ENCODE measurements around the gene TMEM175. TPM values are rescaled to one million over a fixed set of nuclear protein-coding genes. Genes with fewer than 3 reads are reported as not detected.

Gene TMEM175
- total and polyA plus RNA-seq, 2 donors (not counting 1 experiment from before 2014, with no cell fraction given), result 44.4 to 432 TPM

GRCh38 chr4:956531-957230, 24.4 kb downstream of the TMEM175 start:
- no peaks in the 10 kb centered on the region for H3K9me3 Mint-ChIP-seq (ENCODE audit: insufficient read depth)
- H3K27me3 Mint-ChIP-seq, result no peaks in the 10 kb centered on the region
- CTCF ChIA-PET, result no interaction called here

GRCh38 chr4:957231-957580, 24.9 kb downstream of the TMEM175 start:
- H3K4me3 Mint-ChIP-seq, result no peak overlapping the region
- Histone ChIP-seq H3K9ac (ENCODE audit: low read length) (no peak overlapping the region), H4K20me1 (ENCODE audit: control insufficient read depth, insufficient read depth, low read length, poor library complexity, severe bottlenecking) (no peaks in the 10 kb centered on the region), H3K79me2 (ENCODE audit: control insufficient read depth, insufficient read depth, low read length) (no peaks in the 10 kb centered on the region), H3K4me2 (replicated peaks; ENCODE audit: low read depth, low read length, poor library complexity, severe bottlenecking) (no peak overlapping the region), H3K36me3 (replicated peaks in 1 of 2; ENCODE audit: control extremely low read depth in 1 of 2, control insufficient read depth in 1 of 2, extremely low read depth in 1 of 2, insufficient read depth in 2 of 2, low read length in 1 of 2) (peaks cover 0 to 23% of the 10 kb centered on the region in 2 experiments), H2AFZ (ENCODE audit: insufficient read depth, low read depth, low read length, poor library complexity, severe bottlenecking) (no peak overlapping the region), H3K9me3 (ENCODE audit: control extremely low read depth in 1 of 3, control insufficient read depth in 2 of 3, insufficient read depth in 1 of 3, low read length in 2 of 3) (peaks cover 0 to 5% (median 0%) of the 10 kb centered on the region in 3 donors), H3K4me1 (ENCODE audit: control insufficient read depth in 2 of 2, insufficient read depth in 2 of 2, low read length in 2 of 2) (no peaks in the 10 kb centered on the region), H3K27ac (ENCODE audit: low read length in 2 of 2) (no peak overlapping the region), H3K4me3 (ENCODE audit: control extremely low read depth in 1 of 5, extremely low read depth in 1 of 5, insufficient read depth in 1 of 5, low read depth in 2 of 5, low read length in 4 of 5) (no peak overlapping the region), H3K27me3 (replicated peaks in 1 of 4; ENCODE audit: control extremely low read depth in 1 of 4, control insufficient read depth in 3 of 4, insufficient read depth in 4 of 4, low read length in 3 of 4) (no peaks in the 10 kb centered on the region)
- DNase-seq, result no peak
- no peaks in the 10 kb centered on the region for H3K27me3 Mint-ChIP-seq
- no peaks in the 10 kb centered on the region for H3K9me3 Mint-ChIP-seq (ENCODE audit: insufficient read depth)
- no peak for ATAC-seq (ENCODE audit: low read depth)
- intact Hi-C loops (cut with micrococcal nuclease), result no loop called here
- no peak for TF ChIP-seq EZH2 (IDR thresholded peaks at IDR 0.05; ENCODE audit: borderline replicate concordance, insufficient read depth, low read depth, low read length, poor library complexity, severe bottlenecking)
- TF ChIP-seq, protein P1, sequence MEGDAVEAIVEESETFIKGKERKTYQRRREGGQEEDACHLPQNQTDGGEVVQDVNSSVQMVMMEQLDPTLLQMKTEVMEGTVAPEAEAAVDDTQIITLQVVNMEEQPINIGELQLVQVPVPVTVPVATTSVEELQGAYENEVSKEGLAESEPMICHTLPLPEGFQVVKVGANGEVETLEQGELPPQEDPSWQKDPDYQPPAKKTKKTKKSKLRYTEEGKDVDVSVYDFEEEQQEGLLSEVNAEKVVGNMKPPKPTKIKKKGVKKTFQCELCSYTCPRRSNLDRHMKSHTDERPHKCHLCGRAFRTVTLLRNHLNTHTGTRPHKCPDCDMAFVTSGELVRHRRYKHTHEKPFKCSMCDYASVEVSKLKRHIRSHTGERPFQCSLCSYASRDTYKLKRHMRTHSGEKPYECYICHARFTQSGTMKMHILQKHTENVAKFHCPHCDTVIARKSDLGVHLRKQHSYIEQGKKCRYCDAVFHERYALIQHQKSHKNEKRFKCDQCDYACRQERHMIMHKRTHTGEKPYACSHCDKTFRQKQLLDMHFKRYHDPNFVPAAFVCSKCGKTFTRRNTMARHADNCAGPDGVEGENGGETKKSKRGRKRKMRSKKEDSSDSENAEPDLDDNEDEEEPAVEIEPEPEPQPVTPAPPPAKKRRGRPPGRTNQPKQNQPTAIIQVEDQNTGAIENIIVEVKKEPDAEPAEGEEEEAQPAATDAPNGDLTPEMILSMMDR (IDR thresholded peaks at IDR 0.05), result no peak
- H3K4me1 Mint-ChIP-seq, result peaks cover 1% of the 10 kb centered on the region
- WGBS (ENCODE audit: insufficient coverage), result 87% methylated on average over 8 of the region's 8 CpGs
- H3K27ac Mint-ChIP-seq, result no peak overlapping the region
- ChIA-PET POLR2A (no interaction called here), CTCF (no interaction called here)

More at GRCh38 chr4:956531-957230, 24.4 kb downstream of the TMEM175 start:
- Mint-ChIP-seq H3K4me1 (peaks cover 1% of the 10 kb centered on the region), H3K27ac (no peak overlapping the region), H3K4me3 (no peak overlapping the region)
- ATAC-seq (ENCODE audit: low read depth) (no peak), DNase-seq (no peak)
- Histone ChIP-seq H3K27ac (ENCODE audit: low read length in 2 of 2) (no peak overlapping the region), H3K9me3 (ENCODE audit: control extremely low read depth in 1 of 3, control insufficient read depth in 2 of 3, insufficient read depth in 1 of 3, low read length in 2 of 3) (peaks cover 0 to 5% (median 0%) of the 10 kb centered on the region in 3 donors), H3K79me2 (ENCODE audit: control insufficient read depth, insufficient read depth, low read length) (no peaks in the 10 kb centered on the region), H3K9ac (ENCODE audit: low read length) (no peak overlapping the region), H3K4me3 (ENCODE audit: control extremely low read depth in 1 of 5, extremely low read depth in 1 of 5, insufficient read depth in 1 of 5, low read depth in 2 of 5, low read length in 4 of 5) (no peak overlapping the region), H4K20me1 (ENCODE audit: control insufficient read depth, insufficient read depth, low read length, poor library complexity, severe bottlenecking) (peaks cover 4% of the 10 kb centered on the region), H3K27me3 (replicated peaks in 1 of 4; ENCODE audit: control extremely low read depth in 1 of 4, control insufficient read depth in 3 of 4, insufficient read depth in 4 of 4, low read length in 3 of 4) (no peaks in the 10 kb centered on the region), H3K4me2 (replicated peaks; ENCODE audit: low read depth, low read length, poor library complexity, severe bottlenecking) (no peak overlapping the region), H3K4me1 (ENCODE audit: control insufficient read depth in 2 of 2, insufficient read depth in 2 of 2, low read length in 2 of 2) (no peaks in the 10 kb centered on the region), H3K36me3 (replicated peaks in 1 of 2; ENCODE audit: control extremely low read depth in 1 of 2, control insufficient read depth in 1 of 2, extremely low read depth in 1 of 2, insufficient read depth in 2 of 2, low read length in 1 of 2) (peaks cover 0 to 26% of the 10 kb centered on the region in 2 experiments), H2AFZ (ENCODE audit: insufficient read depth, low read depth, low read length, poor library complexity, severe bottlenecking) (no peak overlapping the region)
- POLR2A ChIA-PET, result no interaction called here
- 93% methylated on average over 13 of the region's 14 CpGs for WGBS (ENCODE audit: insufficient coverage)
- intact Hi-C loops (cut with micrococcal nuclease), result no loop called here
- TF ChIP-seq, protein P1 (IDR thresholded peaks at IDR 0.05), result no peak
- TF ChIP-seq EZH2 (IDR thresholded peaks at IDR 0.05; ENCODE audit: borderline replicate concordance, insufficient read depth, low read depth, low read length, poor library complexity, severe bottlenecking), result no peak
